OCI-M2 (cell line): ENCODE data around the gene SPATA17.
"Not testable (repeated sequence)": the region's sequence is repeated elsewhere in the genome, so short reads cannot be mapped to it uniquely, and the experiment has no call there.

Experiments used
- DNase-seq: peaks from one replicate; lab custom pipeline; 2025; ENCODE audit not compliant: unreplicated experiment; lab: John Stamatoyannopoulos, UW

SPATA17 gene, protein sequence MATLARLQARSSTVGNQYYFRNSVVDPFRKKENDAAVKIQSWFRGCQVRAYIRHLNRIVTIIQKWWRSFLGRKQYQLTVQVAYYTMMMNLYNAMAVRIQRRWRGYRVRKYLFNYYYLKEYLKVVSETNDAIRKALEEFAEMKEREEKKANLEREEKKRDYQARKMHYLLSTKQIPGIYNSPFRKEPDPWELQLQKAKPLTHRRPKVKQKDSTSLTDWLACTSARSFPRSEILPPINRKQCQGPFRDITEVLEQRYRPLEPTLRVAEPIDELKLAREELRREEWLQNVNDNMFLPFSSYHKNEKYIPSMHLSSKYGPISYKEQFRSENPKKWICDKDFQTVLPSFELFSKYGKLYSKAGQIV

DNA sequence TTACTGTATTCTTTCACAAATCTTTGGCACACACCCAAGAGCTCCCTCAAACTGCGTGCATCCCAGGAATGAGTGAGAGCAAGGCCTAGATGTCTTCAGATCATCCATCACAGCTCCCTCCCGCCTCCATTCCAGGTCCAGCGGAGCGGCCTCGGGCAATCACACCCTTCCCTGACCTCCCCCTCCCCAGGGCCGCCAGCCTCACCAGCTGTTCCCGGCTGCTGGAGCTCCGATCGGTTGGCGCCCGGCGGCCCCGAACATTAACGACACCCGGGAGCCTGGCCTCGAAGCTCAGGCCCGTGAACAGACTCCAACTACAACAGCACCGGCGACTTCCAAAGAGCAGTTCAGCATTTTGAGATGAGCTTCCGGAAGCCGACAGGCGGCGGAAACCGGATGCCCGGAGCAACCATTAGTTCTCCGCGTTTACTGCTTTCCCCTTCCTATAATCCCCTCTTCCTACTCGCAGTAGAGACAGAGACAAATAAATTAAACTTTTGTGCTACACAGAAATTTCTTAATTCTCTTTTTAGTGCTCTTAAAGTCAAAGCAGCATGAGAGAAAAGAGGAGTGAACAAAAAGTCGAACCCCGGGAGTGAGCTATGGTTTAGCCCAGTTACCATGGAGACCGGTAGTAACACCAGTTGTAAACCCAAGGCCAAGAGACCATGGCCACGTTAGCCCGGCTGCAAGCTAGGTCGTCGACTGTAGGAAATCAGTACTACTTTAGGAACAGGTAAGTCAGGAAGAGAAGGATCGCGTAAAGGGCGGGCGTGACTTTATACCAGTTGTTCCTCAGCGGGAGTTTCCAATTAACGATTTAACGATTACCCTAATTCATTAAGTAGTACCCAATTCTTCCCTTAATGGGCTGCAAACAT lies at the start of gene SPATA17, which contains the start of gene GPATCH2:
SPATA17 (plus strand) TSS at position 634 of the 881 bp plus-strand sequence; CDS start at position 669, 35 bp downstream.
GPATCH2 (minus strand) TSS at position 380 of the 881 bp plus-strand sequence; CDS start at position 261, 119 bp downstream.
- peak; percentile 65 for DNase-seq

DNA sequence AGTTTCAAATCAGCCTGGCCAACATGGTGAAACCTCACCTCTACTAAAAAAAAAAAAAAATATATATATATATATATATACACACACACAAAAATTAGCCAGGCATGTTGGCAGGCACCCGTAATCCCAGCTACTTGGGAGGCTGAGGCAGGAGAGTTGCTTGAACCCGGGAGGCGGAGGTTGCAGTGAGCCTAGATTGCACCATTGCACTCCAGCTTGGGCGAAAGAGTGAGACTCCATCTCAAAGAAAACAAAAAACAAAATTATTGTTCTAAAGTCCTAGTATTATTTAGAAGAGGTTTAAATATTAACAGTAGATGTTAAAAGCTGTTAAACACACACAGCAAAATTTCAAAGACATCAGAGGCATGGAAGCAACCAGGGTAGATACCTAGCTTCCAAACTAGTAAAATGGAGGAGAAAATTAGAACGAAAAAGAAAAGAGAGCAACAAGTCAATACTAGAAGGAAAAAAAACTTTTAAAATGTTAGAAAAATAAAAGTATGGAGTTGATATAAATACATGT lies 46.8 kb upstream of the SPATA17 start:
- not testable (repeated sequence) for DNase-seq

DNA sequence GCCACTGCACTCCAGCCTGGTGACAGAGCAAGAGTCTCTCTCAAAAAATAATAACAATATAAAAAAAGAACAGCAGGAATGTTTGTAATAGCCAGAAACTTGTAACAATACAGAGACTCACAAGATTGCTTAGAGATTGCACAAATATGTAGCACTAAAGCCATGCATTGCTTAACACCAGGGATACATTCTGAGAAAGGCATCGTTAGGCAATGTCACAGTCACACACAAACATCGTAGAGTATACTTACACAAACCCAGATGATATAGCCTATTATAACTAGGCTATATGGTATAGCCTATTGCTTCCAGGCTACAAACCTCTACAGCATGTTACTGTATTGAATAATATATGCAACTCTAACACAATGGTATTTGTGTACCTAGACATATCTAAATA lies 45.6 kb upstream of the SPATA17 start:
- no peak for DNase-seq

DNA sequence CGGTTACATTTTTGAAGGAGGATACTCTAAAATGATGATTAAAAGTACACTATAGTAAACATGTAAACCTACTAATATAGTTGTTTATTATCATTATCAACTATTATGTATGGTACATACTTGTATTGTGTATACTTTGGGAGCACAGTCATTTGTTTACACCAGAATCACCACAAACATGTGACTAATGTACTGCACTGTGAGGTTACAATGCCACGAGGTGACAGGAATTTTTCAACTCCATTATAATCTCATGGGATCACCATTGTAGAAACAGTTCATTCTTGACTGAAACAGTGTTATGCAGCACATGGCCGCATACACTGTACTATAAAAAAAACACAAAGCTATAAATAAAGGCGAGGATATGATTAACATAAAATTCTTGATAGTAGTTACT lies 44.6 kb upstream of the SPATA17 start:
- DNase-seq = no peak

DNA sequence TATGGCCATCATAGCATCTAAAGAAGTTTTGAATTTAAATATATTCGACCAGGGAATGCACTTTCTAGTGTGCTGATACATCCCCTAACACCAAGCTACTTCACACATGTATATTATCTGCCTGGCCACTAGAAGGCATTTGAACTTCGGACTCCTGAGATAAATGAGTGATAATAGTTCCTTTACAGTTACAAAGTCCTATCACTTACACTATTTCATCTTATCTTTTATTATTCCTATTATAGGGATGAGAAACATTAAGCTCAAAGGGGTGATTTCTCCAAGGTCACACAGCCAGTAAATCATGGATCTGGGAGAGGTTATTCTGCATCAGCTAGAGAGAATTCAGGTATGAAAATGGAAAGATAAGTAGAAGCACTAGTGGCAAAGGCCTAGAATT lies 40.5 kb upstream of the SPATA17 start:
- no peak for DNase-seq

DNA sequence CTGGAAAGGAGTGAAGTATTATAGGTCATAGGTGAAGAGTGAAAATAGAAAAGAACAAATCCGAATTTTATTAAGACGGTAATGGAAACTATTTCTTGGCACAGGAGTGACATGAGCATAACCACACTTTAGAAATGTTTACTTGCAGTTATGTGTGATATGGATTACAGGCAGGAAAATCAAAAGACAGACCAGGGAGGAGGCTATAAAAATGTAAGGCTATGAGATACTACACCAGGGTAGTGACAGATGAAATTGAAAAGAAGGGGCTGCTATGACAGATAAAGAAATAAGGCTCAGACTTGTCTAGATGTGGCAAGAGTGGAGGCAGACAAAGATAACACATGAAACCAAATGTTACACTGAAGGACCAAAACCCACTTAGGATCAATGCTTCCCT lies 32.0 kb upstream of the SPATA17 start:
- no peak for DNase-seq

DNA sequence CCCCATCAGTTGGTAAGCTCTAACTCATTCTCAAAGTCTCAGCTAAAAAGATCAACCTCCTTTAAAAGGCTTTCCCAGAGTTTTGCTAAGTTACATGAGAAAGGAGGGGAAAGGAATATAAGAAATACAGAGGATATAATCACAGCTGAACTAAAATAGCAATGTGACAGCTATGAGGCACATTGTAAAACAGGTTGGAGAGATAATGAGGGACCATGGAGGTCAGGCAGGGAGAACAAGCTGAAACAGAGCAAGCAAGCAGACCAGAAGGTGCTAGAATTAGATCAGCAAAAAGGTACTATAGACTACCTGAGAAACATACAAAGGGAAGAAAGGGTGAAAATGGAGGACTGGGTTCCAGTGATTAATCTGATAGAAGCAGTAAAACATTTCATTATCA lies 28.8 kb upstream of the SPATA17 start:
- no peak for DNase-seq

DNA sequence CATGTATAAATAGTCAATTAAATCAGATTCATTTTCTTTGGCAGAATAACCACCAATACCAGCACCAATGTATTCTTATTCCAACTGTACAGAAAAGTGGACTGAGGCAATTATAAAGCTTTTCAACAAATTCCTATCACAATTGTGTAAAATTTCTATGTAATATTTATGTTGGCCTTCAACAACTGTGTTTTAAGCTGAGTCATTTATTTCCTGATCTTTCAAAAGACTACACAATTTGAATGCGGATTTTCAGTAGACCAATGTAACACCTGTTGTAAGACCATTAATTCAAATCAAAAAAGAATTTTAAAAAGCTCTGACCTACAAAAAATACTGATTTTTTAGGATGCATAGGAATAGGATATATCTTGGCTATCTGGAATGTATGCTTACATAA lies 25.8 kb upstream of the SPATA17 start:
- DNase-seq = no peak

DNA sequence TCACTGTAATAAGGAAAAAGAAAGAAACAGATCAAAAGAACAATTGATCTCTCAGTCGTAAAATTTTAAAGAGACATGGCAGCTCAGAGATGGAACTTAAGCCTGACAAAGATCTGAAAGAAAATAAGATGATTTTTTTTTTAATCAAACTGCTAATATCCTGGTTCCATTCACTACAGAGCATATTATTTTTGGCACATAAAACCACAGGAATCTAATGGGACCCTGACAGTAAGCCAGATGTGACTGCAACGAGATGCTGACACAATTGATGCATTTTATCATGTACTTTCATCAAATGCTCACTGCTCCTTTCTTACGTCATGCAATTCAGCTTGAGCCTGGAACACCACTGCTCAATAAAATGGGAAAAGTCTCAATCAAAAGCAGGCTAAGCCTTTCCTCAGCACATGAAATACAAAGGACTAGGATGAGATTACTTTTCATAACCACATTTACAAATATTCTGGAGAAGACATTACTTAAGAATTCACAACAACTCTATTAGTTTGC lies 16.9 kb upstream of the SPATA17 start:
- DNase-seq = no peak

DNA sequence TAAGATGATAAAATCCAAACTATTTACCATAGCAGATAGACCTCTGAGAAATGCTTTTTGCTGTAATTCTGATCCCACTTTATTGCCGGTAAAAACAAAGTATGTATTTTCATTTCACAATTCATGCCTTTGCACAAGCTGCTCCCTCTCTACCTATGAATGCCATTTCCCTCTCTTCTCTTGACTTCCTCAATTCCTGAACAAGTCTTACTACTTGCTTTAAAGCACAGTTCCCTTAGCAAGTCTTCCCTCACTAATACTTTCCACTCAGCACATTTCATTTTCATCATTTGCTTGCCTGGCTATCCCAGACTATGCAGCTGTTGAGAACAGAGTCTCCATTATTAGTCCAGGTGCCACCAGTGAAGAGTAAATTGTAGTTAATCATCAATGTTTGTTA lies 14.0 kb upstream of the SPATA17 start:
- DNase-seq = no peak

DNA sequence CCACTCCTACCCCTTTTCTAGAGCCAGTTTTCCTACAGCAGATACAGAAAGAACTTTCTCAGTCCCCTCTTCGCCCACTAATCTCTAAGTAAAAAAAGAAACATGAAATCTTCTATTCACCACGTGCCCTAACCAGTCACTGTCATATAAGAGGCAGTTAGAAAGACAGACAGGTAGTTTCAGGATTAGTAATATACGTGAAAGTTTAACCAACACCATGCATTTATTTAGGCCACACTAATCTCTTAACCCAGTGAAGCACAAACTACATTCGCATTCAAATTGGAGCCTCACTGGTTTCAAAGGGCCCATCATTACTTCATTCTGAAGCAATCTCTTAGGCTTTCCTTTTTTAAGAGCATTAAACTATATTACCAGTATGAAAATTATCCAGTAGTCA lies 10.3 kb upstream of the SPATA17 start:
- no peak for DNase-seq

DNA sequence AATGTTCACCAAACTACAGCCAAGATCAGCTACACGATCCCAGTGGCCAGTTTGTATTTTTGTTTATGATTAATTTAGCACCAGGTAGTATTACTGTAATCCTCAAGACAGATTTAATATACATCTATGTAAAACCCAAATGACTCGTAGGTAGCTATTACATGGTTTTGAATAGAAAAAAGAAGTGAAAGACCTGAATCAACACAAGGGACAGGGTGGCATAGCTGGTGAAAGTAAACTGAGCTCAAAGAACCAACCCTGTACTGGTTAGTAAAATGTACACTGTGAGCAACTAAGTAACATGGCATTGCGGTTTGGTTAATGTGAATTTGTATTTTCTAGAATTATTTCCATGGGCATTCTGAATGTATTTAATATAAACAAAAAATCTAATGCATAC lies 9.1 kb upstream of the SPATA17 start:
- DNase-seq = no peak

DNA sequence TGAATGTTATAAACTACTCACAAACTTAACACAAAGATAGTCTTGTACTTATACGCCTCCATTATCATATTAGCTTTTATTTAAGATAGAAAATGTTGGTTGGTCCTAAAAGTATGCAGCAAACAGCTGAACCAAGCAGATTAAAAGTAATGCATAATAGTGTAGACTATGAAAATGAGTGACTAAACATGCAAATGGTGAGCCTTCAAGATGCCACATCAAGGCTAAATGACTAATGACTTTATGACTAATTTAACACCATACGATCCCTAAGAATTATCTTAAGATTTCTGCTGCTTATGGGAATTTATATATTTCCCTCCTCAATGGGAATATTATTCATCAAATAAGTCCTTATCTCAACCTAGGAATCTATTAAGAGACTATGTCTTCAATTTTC lies 4.8 kb upstream of the SPATA17 start:
- DNase-seq = no peak

DNA sequence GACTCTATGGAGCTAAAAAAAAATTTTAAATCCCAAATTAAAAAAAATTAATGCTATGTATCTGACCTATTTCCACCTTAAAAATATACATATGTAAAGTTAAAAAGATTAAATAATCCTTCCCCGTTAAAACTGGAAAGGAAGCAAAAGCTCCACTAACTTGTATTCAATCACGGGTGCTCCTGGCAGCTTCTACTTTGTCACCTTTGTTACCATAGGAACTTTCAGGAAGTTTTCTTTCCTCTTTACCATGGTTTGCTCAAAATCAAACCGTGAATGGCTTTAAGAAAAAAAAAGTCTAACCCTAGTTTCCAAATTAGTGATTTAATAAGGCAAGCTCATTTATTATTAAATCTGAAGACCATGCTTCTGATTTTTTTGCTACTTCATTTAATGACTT lies 3.7 kb upstream of the SPATA17 start:
- DNase-seq = no peak

DNA sequence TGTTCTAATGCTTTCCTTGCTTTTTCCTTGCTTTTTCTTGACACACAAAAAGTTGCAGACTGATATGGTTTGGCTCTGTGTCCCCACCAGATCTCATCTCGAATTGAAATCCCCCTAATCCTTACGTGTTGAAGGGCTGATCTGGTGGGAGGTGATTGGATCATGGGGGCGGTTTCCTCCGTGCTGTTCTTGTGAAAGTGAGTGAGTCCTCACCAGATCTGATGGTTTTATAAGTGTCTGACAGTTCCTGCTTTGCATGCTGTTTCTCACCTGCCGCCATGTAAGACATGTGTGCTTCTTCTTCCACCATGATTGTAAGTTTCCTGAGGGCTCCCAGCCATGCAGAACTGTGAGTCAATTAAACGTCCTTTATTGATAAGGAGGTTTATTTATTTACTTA lies 11.3 kb downstream of the SPATA17 start:
- DNase-seq = no peak

DNA sequence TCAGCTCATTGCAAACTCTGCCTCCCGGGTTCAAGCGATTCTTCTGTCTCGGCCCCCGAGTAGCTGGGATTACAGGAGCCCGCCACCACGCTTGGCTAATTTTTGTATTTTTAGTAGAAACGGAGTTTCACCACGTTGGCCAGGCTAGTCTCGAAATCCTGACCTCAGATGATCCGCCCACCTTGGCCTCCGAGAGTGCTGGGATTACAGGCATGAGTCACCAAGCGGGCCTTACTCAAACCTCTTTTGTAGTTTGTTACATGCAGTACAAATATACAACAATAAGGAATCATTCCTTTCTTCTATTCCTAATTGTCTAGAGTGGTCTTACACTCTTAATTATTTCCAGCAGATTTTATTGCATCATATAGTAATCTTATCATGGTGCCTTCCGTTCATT lies 16.6 kb downstream of the SPATA17 start:
- DNase-seq = no peak

DNA sequence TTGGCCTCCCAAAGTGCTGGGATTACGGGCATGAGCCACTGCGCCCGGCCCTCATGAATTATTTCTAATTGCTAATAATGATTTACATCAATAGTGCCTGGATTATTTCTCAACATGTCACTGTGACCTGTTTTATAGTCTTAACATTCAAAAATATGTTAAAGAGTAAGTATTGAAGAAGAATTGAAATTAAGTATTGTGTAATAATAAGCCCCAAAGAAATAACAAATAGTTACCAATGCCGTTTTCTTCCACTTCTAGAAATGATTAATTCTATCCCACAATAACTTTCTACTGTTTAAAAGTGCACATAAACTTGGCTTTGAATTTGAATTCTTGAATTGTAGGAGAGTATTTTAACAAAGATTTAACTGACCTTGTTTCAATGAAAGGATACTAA lies 19.5 kb downstream of the SPATA17 start:
- DNase-seq = no peak

DNA sequence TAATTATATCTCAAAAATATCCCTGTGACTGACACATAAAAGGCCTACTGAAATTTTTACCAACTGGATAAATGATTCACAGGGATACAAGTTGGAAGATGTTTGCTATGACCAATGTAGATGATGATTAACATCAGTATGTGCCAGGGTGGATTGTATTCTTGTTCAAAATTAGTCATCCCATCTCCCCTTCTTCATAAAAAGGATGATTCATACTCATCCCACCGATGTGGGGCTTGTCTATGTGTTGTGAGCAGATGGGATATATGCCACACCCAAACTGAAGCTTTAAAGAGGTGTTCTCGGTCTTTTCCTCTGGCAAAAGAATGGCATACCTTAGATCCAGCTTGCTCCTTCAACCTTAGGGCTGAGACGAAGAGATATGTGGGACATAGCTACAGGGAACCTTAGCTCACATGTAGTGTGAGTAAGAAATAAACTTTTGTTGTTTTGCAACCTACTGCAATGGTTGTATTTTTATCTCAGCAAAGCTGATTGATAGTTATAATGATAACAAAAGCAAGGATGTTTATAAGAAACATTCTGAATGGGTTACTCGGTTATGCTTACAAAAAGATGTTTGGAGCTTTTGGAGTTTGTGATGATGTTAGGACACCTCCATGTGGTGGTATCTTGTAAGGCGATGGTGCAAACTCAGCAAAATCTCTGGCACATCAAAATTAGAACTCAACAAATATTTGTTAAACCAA lies 29.4 kb downstream of the SPATA17 start:
- no peak for DNase-seq

DNA sequence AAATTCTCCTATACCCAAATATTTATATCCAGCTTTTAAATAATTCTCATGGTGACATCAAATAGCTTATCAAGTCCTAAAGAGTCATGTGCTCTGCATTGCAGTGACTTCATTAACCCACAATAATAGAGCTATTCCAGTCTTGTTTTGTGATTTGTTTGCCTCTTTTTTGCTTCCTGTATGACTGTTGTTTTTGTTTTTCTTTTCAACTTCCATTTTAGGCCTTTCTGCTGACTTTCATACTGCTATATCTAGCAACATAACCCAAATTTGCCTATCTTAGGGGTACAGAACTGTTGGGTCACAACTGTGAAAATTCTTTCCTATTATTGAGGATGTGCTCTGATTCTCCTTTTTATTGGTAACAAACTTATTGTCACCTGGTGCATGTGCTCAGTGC lies 30.3 kb downstream of the SPATA17 start:
- DNase-seq = no peak

DNA sequence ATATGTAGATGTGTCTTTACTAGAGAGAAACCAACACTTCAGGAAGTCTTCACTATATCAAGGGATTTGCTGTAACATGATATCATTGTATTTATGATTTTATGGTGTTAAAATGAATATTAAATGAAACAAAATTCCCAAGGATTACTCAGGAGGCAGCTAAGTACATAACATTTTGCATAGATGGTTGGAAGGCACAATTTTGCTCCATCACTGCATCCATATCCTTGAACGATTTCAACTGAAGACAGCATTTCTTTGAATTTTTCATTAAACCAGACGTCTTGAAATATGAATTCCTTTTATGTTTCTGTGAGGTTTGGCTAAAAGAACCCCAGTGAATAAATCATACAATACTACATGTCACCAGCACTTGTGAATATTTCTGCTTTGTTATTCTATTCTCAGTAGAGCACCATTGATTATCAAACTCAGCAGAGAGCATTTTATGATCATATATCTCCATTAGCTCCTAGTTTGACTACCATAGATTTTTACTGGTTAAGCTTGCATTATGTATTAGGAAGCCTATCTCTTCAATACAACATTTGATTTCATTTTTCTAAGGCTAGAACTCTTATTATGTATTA lies 37.3 kb downstream of the SPATA17 start:
- no peak for DNase-seq

DNA sequence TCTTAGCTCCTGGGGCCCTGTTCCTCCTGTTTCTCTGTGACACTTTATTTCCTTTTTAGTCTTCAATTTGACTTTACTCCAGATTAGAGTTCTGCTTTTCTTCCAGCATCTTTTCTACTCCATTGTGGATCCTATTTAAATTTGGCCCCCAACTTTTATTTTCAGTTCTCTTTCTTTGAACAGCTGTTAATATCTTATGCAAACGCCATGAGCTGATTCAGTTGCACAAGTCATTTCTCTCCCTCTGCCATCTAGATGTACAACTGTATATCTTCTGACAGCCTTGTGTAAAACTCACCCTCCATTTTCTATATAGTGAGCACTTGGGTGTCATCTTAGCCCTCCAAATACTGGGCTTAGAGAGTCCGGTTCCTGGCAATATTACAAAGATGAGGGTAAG lies 42.2 kb downstream of the SPATA17 start:
- DNase-seq = no peak
